GM21619 (cell line): Measurements from ENCODE around the gene LYPD5.
"Not testable (repeated sequence)": the region's sequence is repeated elsewhere in the genome, so short reads cannot be mapped to it uniquely, and the experiment has no call there.

ENCODE experiments used
- ATAC-seq: cut with Tn5 transposase; IDR thresholded peaks from one replicate; pipeline ENCODE4 v1.9.1; 2021; ENCODE audit not compliant: unreplicated experiment

Gene LYPD5

GRCh38 chr19:43806848-43807247 is 4.6 kb upstream of the LYPD5 start:
- ATAC-seq, result no peak

DNA sequence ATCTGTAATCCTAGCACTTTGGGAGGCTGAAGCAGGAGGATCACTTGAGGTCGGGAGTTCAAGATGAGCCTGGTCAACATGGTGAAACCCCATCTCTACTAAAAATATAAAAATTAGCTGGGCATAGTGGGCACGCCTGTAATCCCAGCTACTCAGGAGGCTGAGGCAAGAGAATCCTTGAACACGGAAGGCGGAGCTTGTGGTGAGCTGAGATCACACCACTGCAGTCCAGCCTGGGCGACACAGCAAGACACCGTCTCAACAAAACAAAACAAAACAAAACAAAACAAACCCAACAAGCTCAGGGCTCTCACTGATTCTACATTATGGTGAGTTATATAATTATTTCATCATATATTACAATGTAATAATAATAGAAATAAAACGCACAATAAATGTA is 4.2 kb upstream of the LYPD5 start:
- not testable (repeated sequence) for ATAC-seq

GRCh38 chr19:43804432-43804831 is 2.2 kb upstream of the LYPD5 start:
- no peak for ATAC-seq

DNA sequence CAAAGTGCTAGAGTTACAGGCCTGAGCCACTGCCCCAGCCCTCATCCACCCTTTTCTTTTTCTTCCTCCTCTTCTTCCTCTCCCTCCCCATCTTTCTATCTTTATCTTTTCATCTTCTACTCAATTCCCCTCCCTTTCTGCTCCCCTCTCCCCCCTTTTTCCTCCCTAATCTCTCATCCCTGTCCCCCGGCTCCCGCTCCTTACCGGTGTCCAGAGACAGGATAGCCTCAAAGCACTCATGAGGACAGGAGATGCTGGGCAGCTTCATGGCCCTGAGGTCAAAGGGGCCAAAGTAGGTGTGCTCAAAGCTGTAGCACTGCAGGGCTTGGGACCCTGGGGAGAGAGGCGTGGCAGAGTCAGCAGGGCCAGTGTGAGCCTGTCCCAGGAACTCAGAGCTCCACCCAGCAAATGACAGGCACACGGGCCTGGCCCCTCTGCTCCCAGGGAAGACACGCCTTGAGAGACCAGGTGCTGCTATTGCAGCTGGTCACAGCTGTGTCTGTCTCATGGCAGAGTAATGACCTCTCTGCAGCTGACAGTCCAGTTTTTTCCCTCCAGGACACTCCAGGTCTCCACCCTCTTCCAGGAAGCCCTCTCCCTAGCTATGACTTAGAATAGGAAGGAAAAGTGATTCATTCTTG is 2.6 kb downstream of the LYPD5 start:
- no peak for ATAC-seq

DNA sequence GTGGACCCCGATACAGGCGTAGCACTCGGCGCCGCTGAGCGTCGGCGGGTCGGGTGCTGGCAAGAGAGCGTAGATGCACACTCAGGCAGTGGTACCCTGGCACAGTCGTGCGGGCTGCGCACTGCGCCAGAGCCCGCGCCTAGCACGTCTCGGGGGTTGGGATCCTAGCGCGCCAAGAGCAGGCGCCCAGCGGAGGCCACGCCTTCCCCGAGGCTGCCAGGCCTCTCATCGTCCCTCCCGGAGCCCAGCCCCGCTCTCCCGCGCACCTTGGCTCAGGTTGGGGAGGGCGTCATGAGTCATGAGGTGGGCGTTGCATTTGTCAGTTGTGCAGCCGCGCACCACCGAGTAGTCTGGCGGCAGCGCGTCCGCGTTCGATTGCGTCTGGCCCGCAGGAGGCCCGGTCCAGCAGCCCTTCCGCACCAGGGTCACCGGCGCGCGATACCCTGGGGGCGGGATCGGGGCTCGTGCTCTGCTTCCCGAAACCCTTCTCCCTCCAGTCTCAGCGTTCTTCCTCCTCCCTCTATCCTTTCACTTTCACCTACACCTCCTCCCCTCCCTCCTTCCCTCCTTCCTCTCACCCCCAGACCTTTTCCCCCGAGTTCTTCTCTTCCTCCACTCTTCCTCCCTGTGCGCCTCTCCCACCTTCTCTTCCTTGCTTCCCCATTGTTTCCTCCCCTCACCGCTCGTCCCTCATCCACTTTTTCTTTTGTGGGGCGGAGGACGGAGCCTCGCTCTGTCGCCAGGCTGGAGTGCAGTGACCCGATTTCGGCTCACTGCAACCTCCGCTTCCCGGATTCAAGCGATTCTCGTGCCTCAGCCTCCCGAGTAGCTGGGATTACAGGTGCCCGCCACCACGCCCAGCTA is 3.5 kb downstream of the LYPD5 start:
- no peak for ATAC-seq

DNA sequence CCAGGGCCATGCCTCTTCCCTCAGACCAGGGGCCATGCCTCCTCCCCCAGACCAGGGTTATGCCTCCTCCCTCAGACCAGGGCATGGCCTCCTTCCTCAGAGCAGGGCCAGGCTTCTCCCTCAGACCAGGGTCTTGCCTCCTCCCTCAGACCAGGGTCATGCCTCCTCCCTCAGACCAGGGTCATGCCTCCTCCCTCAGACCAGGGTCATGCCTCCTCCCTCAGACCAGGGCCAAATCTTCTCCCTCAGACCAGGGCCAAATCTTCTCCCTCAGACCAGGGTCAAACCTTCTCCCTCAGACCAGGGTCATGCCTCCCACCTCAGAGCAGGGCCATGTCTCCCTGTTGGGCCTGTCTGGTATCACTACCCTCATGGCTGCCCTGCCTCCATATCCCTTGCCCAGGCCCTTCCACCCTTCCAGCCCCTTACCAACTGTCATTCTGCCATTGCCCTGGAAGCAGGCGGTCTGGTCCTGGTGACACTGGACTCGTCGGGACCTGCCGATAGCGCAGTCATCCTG is 4.2 kb downstream of the LYPD5 start:
- no peak for ATAC-seq

- ATAC-seq, result no peak
Observed at GRCh38 chr19:43797556-43797955, 4.7 kb downstream of the LYPD5 start.

DNA sequence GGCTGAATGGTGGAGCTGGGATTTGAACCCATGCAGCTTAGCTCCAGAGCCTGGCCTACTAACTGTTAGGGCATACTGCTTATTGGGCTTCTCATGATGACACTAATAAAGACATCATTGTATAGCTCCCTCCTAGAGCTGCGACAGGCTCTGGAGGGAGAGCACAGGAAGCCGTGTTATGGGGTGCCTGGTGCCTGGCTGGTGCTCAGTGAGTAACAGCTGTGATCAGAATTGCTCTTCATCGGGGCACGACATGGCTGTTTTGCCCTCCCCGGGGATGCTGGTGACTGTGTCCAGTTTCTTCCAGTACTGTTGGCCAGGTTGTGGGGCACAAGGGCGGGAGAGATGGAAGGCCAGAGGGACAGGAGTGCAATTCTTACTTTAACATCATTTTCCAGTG is 5.1 kb downstream of the LYPD5 start:
- ATAC-seq, result no peak

GRCh38 chr19:43790587-43790986 is 11.7 kb downstream of the LYPD5 start:
- ATAC-seq, result no peak

DNA sequence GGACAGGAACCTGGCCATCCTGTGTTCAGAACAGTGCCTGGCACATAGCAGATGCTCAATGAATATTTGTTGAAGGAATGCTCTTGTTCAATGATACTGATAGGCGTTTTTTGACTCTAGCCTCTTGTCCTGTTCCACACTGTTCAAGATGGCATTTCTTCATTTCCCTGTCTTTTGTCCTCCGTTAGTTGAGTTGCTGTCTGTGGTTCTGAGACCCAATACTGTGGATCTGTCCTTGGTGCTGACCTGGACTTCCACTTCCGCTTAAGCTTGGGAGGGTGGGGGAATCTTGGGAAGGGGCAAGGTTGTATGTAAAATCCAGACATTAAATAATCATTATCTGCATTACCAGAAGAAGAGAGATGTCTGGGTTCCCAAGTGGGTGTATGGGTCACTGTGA is 13.2 kb downstream of the LYPD5 start:
- no peak for ATAC-seq

DNA sequence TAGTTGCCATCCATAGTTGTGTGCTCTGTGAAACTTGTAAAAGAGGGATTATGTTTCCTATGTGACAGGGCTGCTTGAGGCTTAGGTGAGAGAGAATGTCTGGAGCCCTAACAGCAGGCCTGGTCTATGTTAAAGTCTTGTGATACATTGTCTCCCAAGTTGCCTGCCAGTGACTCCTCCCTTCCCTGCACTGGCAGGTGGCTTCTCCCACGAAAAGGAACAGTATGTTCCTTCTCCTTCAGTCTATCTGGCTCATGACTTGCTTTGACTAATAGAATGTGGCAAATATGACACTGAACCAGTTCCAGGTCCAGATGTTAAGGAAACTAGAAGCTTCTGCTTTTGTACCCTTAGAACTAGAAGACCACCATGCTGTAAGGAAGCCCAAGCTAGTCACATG is 15.6 kb downstream of the LYPD5 start:
- no peak for ATAC-seq

DNA sequence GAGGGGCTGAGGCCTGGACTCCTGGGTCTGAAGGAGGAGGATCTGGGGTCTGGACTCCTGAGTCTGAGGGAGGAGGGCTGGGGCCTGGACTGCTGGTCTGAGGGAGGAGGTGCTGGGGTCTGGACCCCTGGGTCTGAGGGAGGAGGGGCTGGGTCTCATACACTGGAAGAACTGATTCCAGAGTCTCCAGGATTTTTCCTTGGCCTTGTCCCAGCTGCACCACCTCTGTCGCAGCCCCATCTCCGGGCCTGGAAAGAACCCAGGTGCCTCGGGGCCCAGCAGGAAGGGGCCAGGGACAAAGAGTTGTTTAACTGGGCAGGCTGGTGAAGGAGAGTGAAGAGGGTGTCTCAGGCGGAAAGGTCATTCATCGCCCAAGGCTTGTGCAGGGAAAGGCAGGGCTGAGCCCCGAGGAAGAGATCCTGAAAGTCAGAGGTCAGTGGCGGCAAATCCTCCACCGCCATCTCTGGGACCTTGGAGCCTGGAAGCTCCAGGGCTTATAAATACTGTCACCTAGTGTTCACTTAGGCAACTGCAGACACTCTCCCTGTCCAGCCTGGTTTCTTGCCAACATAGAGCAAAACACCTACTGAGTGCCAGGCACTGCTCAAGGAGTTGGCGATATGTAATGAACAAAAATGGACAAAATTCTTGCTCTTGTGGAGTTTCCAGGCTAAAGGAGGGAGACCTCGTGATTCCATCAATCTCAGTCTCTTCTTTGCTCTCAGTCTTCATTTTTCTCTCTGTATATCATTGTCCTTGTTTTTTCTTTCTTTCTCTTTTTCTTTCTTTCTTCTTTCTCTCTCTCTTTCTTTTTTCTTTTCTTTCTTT is 17.1 kb downstream of the LYPD5 start:
- ATAC-seq, result peak; percentile 46

DNA sequence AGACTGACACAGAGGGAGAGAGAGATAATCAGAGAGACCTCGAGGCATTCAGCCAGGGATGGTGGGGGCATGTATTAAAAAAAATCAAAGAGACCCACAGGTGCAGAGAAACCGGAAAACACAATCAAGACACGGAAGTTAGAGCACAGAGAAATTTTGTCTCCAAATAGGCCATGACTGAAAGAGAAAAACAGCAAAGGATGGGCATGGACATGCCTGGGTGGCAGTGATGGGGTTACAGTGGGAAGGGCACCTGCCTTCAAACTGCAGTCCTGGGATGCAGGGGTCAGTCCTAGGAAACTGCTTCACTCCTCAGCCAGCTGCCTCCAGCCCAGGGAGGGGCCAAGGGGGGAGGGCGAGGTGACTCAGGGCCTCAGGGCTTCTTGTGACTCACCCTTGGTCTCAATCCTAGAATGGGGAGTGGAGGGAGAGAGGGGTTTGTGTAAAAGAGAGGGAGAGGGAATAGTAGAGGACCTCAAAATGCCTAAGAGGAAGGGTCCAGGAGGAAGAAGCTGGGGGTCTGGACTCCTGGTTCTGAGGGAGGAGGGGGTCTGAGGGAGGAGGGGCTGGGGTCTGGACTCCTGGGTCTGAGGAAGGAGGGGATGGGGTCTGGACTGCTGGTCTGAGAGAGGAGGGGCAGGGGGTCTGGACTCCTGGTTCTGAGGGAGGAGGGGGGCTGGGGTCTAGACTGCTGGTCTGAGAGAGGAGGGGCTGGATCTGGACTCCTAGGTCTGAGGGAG is 17.8 kb downstream of the LYPD5 start:
- no peak for ATAC-seq

- no peak for ATAC-seq
Observed at GRCh38 chr19:43783636-43784035, 18.6 kb downstream of the LYPD5 start.

DNA sequence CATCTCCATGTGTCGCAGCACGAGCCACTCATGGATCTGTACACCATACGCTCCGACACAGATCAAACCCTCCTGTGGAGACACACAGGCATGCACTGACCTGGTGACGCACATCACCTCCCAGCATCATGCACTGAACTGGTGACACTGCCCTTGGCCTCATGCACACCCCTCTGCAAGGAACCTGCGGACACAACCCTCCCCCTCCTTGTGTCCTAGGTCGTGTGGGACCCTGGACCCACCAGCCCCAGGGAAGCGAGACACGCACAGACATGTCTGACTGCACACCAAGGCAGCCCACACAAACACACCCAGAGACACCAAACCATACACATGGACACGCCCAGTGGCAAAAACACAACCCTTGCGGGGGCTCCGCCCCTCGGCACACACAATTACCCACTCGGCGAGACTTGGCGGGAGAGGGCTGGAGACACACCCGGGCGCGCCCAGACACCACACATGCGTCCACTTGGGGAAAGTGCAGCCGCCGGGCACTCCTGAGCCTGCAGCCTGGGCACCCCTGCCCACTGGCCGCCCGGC is 19.5 kb downstream of the LYPD5 start:
- ATAC-seq, result no peak

GRCh38 chr19:43782311-43782660 is 20.0 kb downstream of the LYPD5 start:
- ATAC-seq, result no peak

GRCh38 chr19:43781630-43782310 is 20.5 kb downstream of the LYPD5 start:
- ATAC-seq, result no peak

- no peak for ATAC-seq
Observed at GRCh38 chr19:43780706-43781525, 21.3 kb downstream of the LYPD5 start, which contains the start of gene KCNN4. KCNN4 (minus strand) TSS chr19:43780973; CDS start chr19:43780861, 112 bp downstream.

DNA sequence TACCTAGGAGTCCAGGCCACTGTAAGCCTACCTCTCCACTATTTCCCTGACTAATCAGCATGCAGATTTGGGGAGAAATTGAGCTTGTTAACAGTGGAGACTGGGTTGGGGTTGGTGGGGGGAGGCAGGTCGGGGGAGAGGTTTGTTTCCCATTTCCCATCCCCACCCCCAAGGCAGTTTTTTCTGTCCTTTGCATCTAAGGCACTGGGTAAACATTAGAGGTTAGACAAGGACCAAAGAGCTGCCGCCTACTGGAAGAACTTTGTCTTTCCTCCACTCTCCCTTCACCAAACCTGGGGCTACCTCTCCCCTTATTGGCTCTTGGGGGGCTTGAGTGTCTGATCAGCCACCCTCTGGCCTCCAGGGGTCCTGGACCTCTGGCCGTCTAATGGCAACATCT is 22.4 kb downstream of the LYPD5 start:
- no peak for ATAC-seq
